SK-N-MC (cell line): ENCODE measurements around the gene ASIC1.
A peak's percentile ranks its signal among the peaks of the same experiment; 100 is the strongest.

Source experiments
- DNase-seq: peaks from one replicate; pipeline ENCODE4 v3.0.0-alpha.2; 2011; ENCODE audit warnings: low read depth, low spot score
- H3K27ac ChIP-seq: fragments of 200-600 bp; sonication (generic); 2 replicates; pipeline ENCODE4 v1.5.1; 2016; ENCODE audit warnings: mixed run types
- H3K36me3 ChIP-seq: fragments of 200-600 bp; sonication (generic); 2 replicates; pipeline ENCODE4 v1.6.1; 2017; ENCODE audit warnings: antibody characterized with exemption, low read length, mixed read lengths; ENCODE audit not compliant: insufficient read depth
- H3K4me3 ChIP-seq: fragments of 200-600 bp; sonication (generic); 2 replicates; pipeline ENCODE4 v1.5.1; 2016
- H3K9ac ChIP-seq: fragments of 200-600 bp; sonication (generic); 2 replicates; pipeline ENCODE4 v1.8.0; 2017; ENCODE audit warnings: mixed run types, mixed read lengths; ENCODE audit not compliant: insufficient read length
- H3K9me3 ChIP-seq: fragments of 200-600 bp; sonication (generic); 2 replicates; pipeline ENCODE4 v1.6.1; 2017; ENCODE audit warnings: low read depth, mild to moderate bottlenecking, antibody characterized with exemption, low read length, moderate library complexity, mixed read lengths
- EZH2 ChIP-seq: fragments of 200-600 bp; sonication (generic); IDR thresholded peaks from one replicate; pipeline ENCODE4 v1.6.1; 2017; ENCODE audit warnings: antibody characterized with exemption
- FOXP2 ChIP-seq: optimal IDR thresholded peaks from 2 replicates; pipeline ENCODE3; 2011; ENCODE audit warnings: mild to moderate bottlenecking, moderate library complexity; ENCODE audit not compliant: insufficient read depth; ENCODE audit errors: extremely low read length, control extremely low read depth
- POLR2AphosphoS5 ChIP-seq: IDR thresholded peaks from 2 replicates; pipeline ENCODE4 v1.6.1; 2012; ENCODE audit warnings: mild to moderate bottlenecking, low read depth, low read length, borderline replicate concordance

The ASIC1 gene

DNA sequence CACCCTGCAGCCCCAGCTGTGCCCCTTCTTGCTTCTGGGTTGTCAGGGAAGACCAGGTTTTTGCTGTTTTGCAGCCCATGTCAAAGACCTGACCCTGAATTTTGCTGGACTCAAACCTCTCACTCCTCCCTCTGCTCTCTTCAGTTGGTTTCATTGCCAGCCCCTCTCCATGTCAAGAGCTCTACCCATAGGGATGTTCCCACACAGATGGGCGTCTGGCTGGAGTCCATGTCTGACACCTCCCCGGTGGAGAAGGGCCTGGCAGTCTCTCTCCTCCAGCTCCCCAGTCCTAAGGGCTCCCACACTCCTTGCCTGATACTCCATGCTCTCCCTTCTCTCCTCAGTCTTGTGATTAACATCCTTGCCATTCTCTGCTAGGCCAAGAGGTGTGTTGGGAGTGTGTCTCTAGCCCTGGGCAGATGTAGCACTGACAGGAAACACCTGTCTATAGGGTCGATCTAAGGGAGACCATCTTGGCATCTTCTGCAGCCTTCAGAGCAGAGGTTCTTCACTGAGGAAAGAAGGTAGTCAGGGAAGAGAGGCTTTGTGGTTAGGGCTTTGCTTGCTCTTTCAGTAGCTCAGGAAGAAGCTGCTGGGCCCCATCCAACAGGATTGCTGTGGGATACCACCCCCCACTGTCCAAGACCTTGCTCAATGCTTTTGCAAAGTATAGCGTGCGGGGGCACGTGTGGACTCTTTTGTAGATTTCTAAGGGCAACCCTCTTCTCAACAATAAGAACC is 4.7 kb downstream of the ASIC1 start:
- no peaks in the 10 kb centered on the region for H3K36me3 ChIP-seq
- H3K9ac ChIP-seq = no peak overlapping the region
- no peak overlapping the region for H3K4me3 ChIP-seq
- no peak overlapping the region for H3K27ac ChIP-seq
- H3K9me3 ChIP-seq = no peaks in the 10 kb centered on the region
- TF ChIP-seq EZH2 (no peak), FOXP2 (no peak), POLR2AphosphoS5 (no peak)
- no peak for DNase-seq

- no peak overlapping the region for H3K9ac ChIP-seq
- H3K27ac ChIP-seq = no peak overlapping the region
- DNase-seq = no peak
- H3K9me3 ChIP-seq = no peaks in the 10 kb centered on the region
- no peak for TF ChIP-seq FOXP2
- no peak for TF ChIP-seq POLR2AphosphoS5
- no peak for TF ChIP-seq EZH2
- no peaks in the 10 kb centered on the region for H3K36me3 ChIP-seq
- no peak overlapping the region for H3K4me3 ChIP-seq
Measured at GRCh38 chr12:50062728-50063460, 5.5 kb downstream of the ASIC1 start.

DNA sequence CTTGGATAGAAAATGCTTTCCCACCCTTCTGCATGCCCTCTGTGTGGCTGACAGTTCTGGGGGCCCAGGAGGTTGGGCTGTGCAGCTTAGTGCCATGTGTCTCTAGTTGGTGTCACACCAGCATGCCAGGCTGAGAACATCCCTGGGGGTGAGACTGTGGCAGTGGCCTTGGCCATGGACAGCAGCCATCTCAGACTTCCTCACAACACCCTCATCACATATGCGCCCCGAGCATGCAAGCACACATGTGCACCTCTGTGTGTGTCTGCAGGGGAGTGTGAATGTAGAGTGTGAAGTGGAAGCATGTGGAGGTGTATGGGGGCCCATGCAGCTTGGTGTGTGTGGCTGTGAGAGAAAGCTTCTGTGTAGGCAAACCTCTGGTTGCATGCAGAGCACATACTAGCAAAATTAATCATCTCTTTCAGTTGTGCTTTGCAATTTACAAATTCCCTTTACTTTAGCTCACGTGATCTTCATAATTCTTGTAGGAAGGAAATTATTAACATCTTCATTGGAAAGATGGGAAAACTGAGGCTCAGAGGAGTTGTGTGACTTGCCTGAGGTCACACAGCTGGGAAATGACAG is 8.4 kb downstream of the ASIC1 start:
- TF ChIP-seq POLR2AphosphoS5 (no peak), EZH2 (no peak), FOXP2 (no peak)
- Histone ChIP-seq H3K36me3 (no peaks in the 10 kb centered on the region), H3K9me3 (no peaks in the 10 kb centered on the region), H3K27ac (no peak overlapping the region), H3K9ac (no peak overlapping the region), H3K4me3 (no peak overlapping the region)
- DNase-seq = no peak

GRCh38 chr12:50066402-50066801 is 9.0 kb downstream of the ASIC1 start:
- Histone ChIP-seq H3K9ac (no peak overlapping the region), H3K9me3 (no peaks in the 10 kb centered on the region)

GRCh38 chr12:50069069-50069468 is 11.7 kb downstream of the ASIC1 start:
- DNase-seq = no peak
- Histone ChIP-seq H3K27ac (no peak overlapping the region), H3K36me3 (no peaks in the 10 kb centered on the region), H3K4me3 (no peak overlapping the region), H3K9me3 (no peaks in the 10 kb centered on the region), H3K9ac (no peak overlapping the region)
- no peak for TF ChIP-seq POLR2AphosphoS5
- no peak for TF ChIP-seq FOXP2
- no peak for TF ChIP-seq EZH2

More at GRCh38 chr12:50066402-50066801, 9.0 kb downstream of the ASIC1 start:
- DNase-seq = no peak
- H3K27ac ChIP-seq = no peak overlapping the region
- TF ChIP-seq FOXP2 (no peak), EZH2 (no peak), POLR2AphosphoS5 (no peak)
- no peak overlapping the region for H3K4me3 ChIP-seq
- no peaks in the 10 kb centered on the region for H3K36me3 ChIP-seq

DNA sequence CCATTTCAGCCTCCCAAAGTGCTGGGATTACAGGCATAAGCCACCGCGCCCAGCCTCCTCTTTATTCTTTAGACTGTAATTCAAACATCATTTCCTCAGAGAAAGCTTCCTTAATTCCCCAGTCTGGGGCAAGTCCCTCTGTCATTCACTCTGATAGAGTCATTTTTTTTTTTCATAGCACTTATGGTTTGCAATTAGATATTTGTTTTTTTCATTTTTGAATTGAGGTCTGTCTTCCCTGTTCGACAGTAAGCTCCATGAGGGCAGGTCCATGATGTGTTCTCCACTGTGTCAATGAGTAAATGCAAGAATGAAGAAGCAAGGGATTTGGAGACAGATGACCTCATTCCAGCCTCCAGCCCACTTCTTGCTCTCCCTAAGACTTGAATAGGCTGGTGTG is 12.1 kb downstream of the ASIC1 start:
- no peak for DNase-seq
- H3K9me3 ChIP-seq = no peaks in the 10 kb centered on the region
- TF ChIP-seq POLR2AphosphoS5 (no peak), FOXP2 (no peak), EZH2 (no peak)

DNA sequence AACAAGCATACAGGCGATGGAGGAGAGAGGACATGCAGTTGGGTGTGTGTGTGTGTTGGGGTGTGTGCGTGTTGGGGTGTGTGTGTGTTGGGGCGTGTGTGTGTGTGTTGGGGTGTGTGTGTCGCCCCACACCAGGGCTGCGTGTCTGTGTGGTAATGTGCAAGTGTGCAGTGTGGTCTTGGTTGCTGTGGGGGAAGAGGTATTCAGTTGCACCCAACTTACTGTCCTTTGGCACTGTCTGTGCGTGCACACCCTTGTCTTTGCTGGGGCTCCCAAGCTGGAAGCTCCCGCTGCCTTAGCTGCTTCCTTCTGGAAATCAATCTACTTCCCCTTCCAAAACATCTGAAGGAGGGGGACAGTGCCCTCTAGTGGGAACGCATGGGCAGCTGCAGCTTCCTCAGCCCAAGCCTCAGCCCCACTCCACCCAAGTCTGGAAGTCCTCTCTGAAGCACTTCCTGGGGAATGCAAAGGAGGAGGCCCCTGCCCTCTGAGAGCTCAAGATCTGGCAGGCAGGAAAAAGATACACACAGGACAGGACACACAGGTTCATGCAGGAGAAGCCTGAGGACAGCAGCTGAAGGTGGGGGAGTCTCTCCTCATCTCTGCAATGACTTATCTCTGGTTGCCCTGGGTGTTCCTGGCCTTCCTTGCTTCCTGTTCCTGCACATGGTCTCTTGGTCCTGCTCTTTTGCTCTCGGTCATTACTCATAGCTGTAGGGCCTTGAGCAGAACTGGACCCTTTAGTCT is 13.1 kb downstream of the ASIC1 start:
- no peaks in the 10 kb centered on the region for H3K36me3 ChIP-seq
- no peak overlapping the region for H3K27ac ChIP-seq
- no peak overlapping the region for H3K9ac ChIP-seq
- TF ChIP-seq EZH2 (no peak), FOXP2 (no peak)
- no peak overlapping the region for H3K4me3 ChIP-seq
- DNase-seq = peak; percentile 71
- no peaks in the 10 kb centered on the region for H3K9me3 ChIP-seq

More for the DNA sequence above, 12.1 kb downstream of the ASIC1 start:
- Histone ChIP-seq H3K36me3 (no peaks in the 10 kb centered on the region), H3K9ac (no peak overlapping the region), H3K27ac (no peak overlapping the region), H3K4me3 (no peak overlapping the region)
